OCI-LY1 (cell line): ENCODE measurements around the gene RFX6.

Experiments
- H2AFZ ChIP-seq: fragments of 200-600 bp; sonication (generic), shearing (Covaris generic); 2 replicates; pipeline ENCODE4 v1.6.0; 2014; ENCODE audit warnings: antibody characterized with exemption, mild to moderate bottlenecking, low read length
- H3F3A ChIP-seq: fragments of 200-600 bp; sonication (generic), shearing (Covaris generic); 2 replicates; pipeline ENCODE4 v1.6.0; 2014; ENCODE audit warnings: mild to moderate bottlenecking, antibody characterized with exemption, low read length, moderate library complexity; ENCODE audit not compliant: insufficient read depth
- H3K27ac ChIP-seq: fragments of 200-600 bp; sonication (generic); 2 replicates; pipeline ENCODE4 v1.5.1; 2014; ENCODE audit warnings: low read length, mixed run types, mild to moderate bottlenecking, low read depth; ENCODE audit not compliant: poor library complexity, severe bottlenecking
- H3K27me3 ChIP-seq: fragments of 200-600 bp; sonication (generic); 2 replicates; pipeline ENCODE4 v1.6.0; 2014; ENCODE audit warnings: antibody characterized with exemption, mild to moderate bottlenecking, low read length, moderate library complexity; ENCODE audit not compliant: insufficient read depth
- H3K36me3 ChIP-seq: fragments of 200-600 bp; sonication (generic); 2 replicates; pipeline ENCODE4 v1.6.1; 2014; ENCODE audit warnings: mild to moderate bottlenecking, antibody characterized with exemption, low read length, moderate library complexity, mixed read lengths; ENCODE audit not compliant: insufficient read depth
- H3K4me1 ChIP-seq: fragments of 200-600 bp; sonication (generic); 2 replicates; pipeline ENCODE4 v1.5.1; 2014; ENCODE audit warnings: mild to moderate bottlenecking, low read length, moderate library complexity; ENCODE audit not compliant: insufficient read depth, severe bottlenecking
- H3K4me2 ChIP-seq: fragments of 200-600 bp; sonication (generic), shearing (Covaris generic); 2 replicates; pipeline ENCODE4 v1.6.1; 2014; ENCODE audit warnings: low read length
- H3K4me3 ChIP-seq: fragments of 200-600 bp; sonication (generic); 2 replicates; pipeline ENCODE4 v1.5.1; 2014; ENCODE audit warnings: low read length, low read depth, mild to moderate bottlenecking, mixed read lengths; ENCODE audit not compliant: poor library complexity, severe bottlenecking
- H3K79me2 ChIP-seq: fragments of 200-600 bp; shearing (Covaris generic); 2 replicates; pipeline ENCODE4 v1.6.1; 2016; ENCODE audit warnings: mixed run types, low read length, mixed read lengths; ENCODE audit not compliant: insufficient read depth
- H3K9ac ChIP-seq: fragments of 200-600 bp; sonication (generic), shearing (Covaris generic); 2 replicates; pipeline ENCODE4 v1.6.1; 2014; ENCODE audit warnings: mild to moderate bottlenecking, low read length, mixed read lengths
- H3K9me2 ChIP-seq: fragments of 200-600 bp; sonication (generic), shearing (Covaris generic); 2 replicates; pipeline ENCODE4 v1.6.1; 2014; ENCODE audit warnings: low read depth, mild to moderate bottlenecking, low read length, mixed read lengths
- H3K9me3 ChIP-seq: fragments of 200-600 bp; shearing (Covaris generic); 2 replicates; pipeline ENCODE4 v1.6.1; 2014; ENCODE audit warnings: low read length, mixed read lengths
- H4K20me1 ChIP-seq: fragments of 200-600 bp; sonication (generic), shearing (Covaris generic); 2 replicates; pipeline ENCODE4 v1.6.0; 2016; ENCODE audit warnings: mild to moderate bottlenecking, low read length; ENCODE audit not compliant: insufficient read depth
- EZH2 ChIP-seq: fragments of 200-600 bp; sonication (generic), shearing (Covaris generic); IDR thresholded peaks from 2 replicates; pipeline ENCODE4 v1.8.0; 2017; ENCODE audit warnings: borderline replicate concordance, mixed run types, mild to moderate bottlenecking, antibody characterized with exemption, low read length, moderate library complexity, mixed read lengths
- TF ChIP-seq, protein P1 (sequence below): fragments of 200-600 bp; sonication (generic), shearing (Covaris generic); IDR thresholded peaks from 2 replicates; pipeline ENCODE4 v1.5.1; 2017; ENCODE audit warnings: mild to moderate bottlenecking, antibody characterized with exemption, low read length, moderate library complexity, mixed read lengths

Gene RFX6

GRCh38 chr6:116877743-116878142 lies 701 bp downstream of the RFX6 start:
- Histone ChIP-seq H3K27me3 (no peaks in the 10 kb centered on the region), H3K9ac (no peak overlapping the region), H3K4me2 (no peak overlapping the region), H3K4me1 (no peaks in the 10 kb centered on the region), H3K4me3 (no peak overlapping the region), H3K79me2 (no peaks in the 10 kb centered on the region), H4K20me1 (no peaks in the 10 kb centered on the region), H3K27ac (no peak overlapping the region), H2AFZ (no peak overlapping the region), H3K9me2 (no peaks in the 10 kb centered on the region), H3F3A (no peaks in the 10 kb centered on the region), H3K36me3 (no peaks in the 10 kb centered on the region), H3K9me3 (no peaks in the 10 kb centered on the region)
- TF ChIP-seq, protein P1, sequence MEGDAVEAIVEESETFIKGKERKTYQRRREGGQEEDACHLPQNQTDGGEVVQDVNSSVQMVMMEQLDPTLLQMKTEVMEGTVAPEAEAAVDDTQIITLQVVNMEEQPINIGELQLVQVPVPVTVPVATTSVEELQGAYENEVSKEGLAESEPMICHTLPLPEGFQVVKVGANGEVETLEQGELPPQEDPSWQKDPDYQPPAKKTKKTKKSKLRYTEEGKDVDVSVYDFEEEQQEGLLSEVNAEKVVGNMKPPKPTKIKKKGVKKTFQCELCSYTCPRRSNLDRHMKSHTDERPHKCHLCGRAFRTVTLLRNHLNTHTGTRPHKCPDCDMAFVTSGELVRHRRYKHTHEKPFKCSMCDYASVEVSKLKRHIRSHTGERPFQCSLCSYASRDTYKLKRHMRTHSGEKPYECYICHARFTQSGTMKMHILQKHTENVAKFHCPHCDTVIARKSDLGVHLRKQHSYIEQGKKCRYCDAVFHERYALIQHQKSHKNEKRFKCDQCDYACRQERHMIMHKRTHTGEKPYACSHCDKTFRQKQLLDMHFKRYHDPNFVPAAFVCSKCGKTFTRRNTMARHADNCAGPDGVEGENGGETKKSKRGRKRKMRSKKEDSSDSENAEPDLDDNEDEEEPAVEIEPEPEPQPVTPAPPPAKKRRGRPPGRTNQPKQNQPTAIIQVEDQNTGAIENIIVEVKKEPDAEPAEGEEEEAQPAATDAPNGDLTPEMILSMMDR: no peak
- no peak for TF ChIP-seq EZH2

DNA sequence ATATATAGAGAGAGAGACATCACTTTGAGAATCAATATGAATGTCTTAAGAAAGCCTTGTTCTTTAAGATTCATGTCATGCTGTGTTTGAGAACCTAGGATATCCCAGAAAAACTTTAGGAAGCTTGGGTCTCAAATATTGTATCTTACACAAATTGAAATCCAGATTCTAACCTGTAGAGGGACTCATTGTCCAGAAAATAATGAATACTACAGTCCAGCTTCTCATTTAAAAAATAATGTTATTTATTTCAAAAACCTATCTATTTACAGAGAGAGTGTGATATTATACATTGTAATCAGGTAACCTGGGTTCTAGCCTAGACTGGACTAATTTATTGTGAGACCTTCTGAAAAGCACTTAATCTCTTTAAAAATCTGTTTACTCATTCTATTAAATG lies 4.2 kb downstream of the RFX6 start:
- no peak overlapping the region for H3K9ac ChIP-seq
- H4K20me1 ChIP-seq: no peaks in the 10 kb centered on the region
- H3F3A ChIP-seq: no peaks in the 10 kb centered on the region
- H3K36me3 ChIP-seq: no peaks in the 10 kb centered on the region
- H3K79me2 ChIP-seq: no peaks in the 10 kb centered on the region
- H2AFZ ChIP-seq: no peak overlapping the region
- no peak overlapping the region for H3K27ac ChIP-seq
- H3K4me1 ChIP-seq: no peaks in the 10 kb centered on the region
- H3K9me3 ChIP-seq: no peaks in the 10 kb centered on the region
- no peak for TF ChIP-seq EZH2
- TF ChIP-seq, protein P1: no peak
- no peaks in the 10 kb centered on the region for H3K27me3 ChIP-seq
- no peaks in the 10 kb centered on the region for H3K9me2 ChIP-seq
- H3K4me2 ChIP-seq: no peak overlapping the region
- no peak overlapping the region for H3K4me3 ChIP-seq

DNA sequence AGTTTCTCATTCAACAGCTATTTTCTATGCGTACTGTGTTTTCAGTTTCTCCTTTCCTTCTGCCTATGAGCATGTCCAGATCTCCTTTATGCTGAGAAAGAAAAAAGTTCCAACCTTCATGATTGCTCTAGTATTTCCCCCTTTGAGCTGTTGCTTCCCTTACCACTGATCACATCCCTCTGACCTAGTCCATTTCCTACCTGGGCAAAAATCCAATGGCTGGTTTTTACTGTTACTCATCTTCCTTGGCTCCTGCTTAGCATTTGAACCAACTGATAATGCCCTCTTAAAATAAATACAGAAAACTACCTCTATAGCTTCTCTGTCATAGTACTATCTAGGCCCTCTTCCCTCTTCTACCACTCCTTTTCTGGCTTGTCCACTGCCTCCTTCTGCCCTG lies 6.0 kb downstream of the RFX6 start:
- H2AFZ ChIP-seq: no peak overlapping the region
- no peak overlapping the region for H3K4me3 ChIP-seq
- no peak overlapping the region for H3K9ac ChIP-seq
- no peaks in the 10 kb centered on the region for H3K4me1 ChIP-seq
- H3K79me2 ChIP-seq: no peaks in the 10 kb centered on the region
- no peaks in the 10 kb centered on the region for H3K27me3 ChIP-seq
- H3K9me2 ChIP-seq: no peaks in the 10 kb centered on the region
- H3K4me2 ChIP-seq: no peak overlapping the region
- H3K27ac ChIP-seq: no peak overlapping the region
- H4K20me1 ChIP-seq: no peaks in the 10 kb centered on the region
- no peaks in the 10 kb centered on the region for H3F3A ChIP-seq
- TF ChIP-seq, protein P1: no peak
- no peak for TF ChIP-seq EZH2
- H3K36me3 ChIP-seq: no peaks in the 10 kb centered on the region
- H3K9me3 ChIP-seq: no peaks in the 10 kb centered on the region
